Cortex of kidney (tissue), 1 donor: ENCODE measurements around the gene F2R.

Source experiments
- DNase-seq: peaks from one replicate; lab custom pipeline; 2025; lab: John Stamatoyannopoulos, UW

F2R gene

DNA sequence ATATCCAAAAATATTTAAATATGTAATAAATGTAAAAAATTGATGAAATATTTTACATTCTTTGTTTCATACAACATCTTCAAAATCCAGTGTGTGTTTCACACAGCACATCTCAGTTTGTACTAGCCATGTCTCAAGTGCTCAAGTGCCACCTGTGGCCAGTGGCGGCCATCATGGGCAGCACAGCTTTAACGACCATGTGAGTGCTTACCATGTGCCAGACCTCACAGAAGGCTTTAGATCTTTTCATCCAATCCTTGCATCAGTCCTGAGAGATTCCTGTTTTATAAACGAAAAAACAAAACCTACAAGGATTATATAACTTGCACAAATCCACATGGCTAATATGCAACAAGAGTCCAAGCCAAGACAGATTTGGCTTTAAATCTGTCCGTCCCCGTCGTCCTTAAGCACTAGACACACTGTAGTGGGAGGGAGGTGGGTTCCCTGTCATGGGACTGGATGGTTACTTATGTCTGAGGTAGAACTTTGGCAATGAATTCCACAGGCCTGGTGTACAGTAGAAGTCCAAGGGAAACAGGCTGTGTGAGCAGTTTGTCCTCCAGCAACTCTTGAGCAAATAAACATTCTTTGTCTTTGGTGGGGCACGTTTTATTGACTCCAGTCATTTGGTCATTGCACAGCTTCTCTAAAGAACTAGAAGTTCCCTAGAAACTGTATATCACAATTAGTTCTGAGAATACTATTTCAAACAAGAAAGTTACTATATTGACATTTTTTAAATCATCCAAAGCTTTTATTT lies 25.0 kb upstream of the F2R start:
- no peak for DNase-seq

DNA sequence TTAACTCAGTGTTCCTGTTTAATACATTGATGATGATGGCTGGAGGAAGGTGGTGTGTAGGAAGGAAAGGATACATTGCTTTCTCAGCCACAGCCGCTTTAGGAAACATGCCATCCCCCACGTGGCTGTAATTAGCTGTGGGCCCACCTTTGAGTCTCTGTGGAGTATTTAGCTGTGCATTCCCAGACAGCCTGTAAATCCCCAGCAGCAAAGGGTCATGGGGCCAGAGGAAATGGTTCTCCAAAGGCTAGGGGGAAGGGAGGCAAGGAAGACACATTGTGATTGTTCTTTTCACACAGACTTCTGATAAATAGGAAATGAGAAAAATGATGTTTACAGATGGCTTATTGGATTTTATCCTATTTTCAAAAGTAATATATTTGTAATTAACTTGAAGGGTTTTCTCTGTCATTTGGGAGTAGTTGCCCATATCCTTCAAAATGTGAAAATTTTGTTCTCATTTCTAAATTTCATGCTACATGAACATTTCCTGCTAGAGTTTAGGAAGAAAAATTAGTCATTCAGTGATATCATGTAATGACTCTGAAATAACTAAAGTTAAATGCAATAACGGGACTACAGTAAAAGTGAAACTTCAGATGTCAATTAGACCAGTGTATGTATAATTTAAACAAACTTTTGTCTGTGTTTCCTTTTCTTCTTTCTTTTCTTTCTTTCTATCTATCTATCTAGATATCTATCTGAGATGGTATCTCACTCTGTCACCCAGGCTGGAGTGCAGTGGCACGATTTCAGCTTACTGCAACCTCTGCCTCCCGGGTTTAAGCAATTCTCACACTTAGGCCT lies 24.3 kb upstream of the F2R start:
- DNase-seq = no peak

DNA sequence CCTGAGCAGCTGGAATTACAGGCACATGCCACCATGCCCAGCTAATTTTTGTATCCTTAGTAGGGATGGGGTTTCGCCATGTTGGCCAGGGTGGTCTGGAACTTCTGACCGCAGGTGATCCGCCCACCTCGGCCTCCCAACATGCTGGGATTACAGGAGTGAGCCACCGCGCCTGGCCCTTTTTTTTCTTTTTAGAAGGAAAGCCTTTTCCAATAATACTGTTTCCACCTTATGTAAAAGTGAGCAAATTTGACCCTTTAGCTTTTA lies 23.7 kb upstream of the F2R start:
- no peak for DNase-seq

- no peak for DNase-seq
Measured at GRCh38 chr5:76692651-76693050, 23.3 kb upstream of the F2R start.

DNA sequence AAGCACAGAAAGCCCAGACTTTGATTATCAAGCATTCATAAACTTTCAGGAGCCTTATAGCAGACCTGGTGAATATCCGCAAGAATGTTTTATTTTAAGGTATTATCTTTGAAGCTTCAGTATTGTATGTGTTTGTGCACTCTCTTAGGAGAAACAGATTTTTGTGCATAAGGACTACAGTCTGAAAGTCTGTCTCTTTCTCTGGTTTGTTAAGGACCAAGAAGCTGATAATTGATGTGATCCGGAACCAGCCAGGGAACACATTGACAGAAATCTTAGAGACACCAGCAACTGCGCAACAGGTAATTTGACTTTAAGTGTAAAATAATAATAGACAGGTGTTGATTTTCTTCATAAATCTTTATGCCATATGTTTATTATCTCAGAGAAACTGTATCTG lies 22.8 kb upstream of the F2R start:
- no peak for DNase-seq

- no peak for DNase-seq
Measured at GRCh38 chr5:76694317-76694716, 21.6 kb upstream of the F2R start.

DNA sequence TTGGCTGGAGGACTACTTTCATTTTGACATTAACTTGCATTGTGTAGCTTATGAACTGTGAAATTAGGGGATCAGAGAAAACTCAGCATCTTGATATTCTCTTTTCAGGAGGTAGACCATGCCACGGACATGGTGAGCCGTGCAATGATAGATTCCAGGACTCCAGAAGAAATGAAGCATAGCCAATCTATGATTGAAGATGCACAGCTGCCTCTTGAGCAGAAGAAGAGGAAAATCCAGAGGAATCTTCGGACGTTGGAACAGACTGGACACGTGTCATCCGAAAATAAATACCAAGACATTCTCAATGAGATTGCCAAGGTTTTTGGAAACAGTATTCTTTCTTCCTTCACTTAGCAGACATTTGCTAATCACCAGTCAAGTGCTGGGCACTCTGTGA lies 20.6 kb upstream of the F2R start:
- no peak for DNase-seq

DNA sequence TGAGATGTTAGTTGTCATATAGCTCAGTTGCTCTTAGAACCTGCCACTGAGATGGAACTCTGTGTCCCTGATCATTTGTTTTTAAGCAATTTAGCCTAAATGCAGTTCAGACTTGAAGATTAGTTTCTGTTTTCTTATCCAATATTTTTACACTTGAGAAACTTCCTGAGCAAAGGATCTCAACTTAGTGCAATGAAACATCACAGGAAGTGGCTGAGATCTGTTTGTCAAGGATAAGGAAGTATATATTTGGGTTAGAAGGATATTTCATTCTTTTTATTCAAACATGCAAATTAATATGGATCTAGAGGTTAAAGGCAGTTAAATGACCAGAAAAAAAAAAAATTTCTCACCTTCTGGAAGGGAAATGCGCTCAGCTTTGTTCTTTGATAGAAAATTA lies 19.7 kb upstream of the F2R start:
- DNase-seq = no peak

DNA sequence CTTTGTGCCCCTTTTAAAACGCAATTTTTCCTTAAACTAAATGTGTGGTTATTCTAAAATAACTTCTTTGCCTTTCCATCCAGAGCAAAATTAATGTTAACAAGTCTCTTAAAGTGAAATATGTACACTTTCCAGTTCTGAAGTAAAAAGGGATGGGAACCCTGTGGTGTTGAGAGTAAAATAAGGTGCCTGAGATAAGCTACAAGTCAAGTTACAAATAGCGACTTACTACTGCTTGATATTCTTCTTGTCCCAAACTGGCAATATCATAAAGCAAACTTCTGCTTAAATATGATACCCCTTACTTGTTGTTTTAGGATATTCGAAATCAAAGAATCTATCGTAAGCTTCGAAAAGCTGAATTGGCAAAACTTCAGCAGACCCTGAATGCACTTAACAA lies 18.3 kb upstream of the F2R start:
- no peak for DNase-seq

DNA sequence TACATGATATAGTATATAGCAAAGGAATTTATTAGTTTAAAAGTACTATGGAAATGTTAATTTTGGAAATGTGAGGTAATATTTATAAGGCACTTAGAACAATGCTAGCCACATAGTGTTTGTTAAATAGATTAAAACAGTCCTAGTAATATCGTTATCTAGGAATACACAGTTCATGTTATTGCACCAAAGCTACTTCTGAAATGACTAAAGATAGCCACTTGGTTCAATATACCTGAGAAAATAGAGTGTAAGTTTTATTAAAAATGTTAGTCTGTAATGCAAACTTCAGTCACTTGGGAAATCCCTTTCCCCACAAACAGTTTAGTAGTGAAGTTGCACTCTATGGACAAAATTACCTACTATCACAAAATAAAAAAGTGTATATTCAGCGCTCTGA lies 15.4 kb upstream of the F2R start:
- no peak for DNase-seq

- DNase-seq = no peak
Measured at GRCh38 chr5:76701298-76701697, 14.6 kb upstream of the F2R start.

- DNase-seq = no peak
Measured at GRCh38 chr5:76703707-76704106, 12.2 kb upstream of the F2R start.

GRCh38 chr5:76704131-76704663 lies 11.7 kb upstream of the F2R start:
- no peak for DNase-seq

DNA sequence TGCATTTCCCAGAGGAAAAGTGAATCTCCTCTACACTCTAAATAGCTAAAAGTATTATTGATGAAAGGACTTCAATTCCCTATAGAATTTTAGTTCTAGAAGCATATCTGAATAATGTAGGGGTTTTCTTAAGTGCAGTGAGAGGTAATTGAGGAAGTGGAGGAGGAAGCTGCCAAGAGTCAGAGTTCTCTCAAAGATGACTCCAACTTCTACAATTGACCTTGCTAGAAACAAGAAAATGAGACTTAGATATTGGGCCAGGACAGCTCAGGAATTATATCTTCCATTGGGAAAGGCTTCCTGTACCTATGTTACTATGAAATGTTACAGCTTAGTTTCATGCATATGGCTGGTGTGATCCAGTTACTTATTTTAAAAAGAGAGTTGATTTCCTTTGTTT lies 10.4 kb upstream of the F2R start:
- no peak for DNase-seq

- no peak for DNase-seq
Measured at GRCh38 chr5:76709762-76710161, 6.2 kb upstream of the F2R start.

GRCh38 chr5:76710991-76711390 lies 4.9 kb upstream of the F2R start:
- no peak for DNase-seq

DNA sequence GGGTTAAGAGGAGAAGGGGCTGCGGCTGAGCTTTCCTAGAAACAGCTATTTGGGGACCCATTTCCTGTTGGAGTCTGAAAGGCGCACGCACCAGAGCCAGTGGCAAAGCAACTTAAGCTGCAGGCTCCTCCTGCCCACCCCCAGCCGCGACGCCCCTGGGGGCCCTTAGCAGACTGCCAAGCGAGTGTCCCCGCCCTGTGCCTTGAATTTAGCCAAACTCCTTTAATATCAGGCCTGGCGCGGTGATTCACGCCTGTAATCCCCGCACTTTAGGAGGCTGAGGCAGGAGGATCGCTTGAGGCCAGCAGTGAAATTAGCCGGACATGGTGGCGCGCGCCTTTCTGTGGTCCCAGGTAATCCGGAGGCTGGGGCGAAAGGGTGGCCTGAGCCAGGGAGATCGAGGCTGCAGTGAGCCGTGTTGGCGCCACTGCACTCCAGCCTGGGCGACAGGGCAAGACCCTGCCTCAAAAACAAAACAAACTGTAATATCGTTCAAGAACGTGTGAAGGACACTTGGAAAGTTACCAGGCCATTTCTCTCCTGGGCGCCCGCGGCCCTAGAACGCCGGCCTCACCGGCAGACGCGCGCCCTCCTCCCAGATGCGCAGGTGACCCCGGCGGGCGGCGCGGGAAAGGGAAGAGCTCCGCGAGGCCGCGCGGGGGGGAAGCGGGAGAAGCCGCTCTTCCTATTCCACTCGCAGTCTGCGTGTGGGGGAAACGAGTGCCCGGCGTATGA lies 1.0 kb upstream of the F2R start:
- no peak for DNase-seq

- no peak for DNase-seq
Measured at GRCh38 chr5:76715486-76715735, 515 bp upstream of the F2R start.

DNA sequence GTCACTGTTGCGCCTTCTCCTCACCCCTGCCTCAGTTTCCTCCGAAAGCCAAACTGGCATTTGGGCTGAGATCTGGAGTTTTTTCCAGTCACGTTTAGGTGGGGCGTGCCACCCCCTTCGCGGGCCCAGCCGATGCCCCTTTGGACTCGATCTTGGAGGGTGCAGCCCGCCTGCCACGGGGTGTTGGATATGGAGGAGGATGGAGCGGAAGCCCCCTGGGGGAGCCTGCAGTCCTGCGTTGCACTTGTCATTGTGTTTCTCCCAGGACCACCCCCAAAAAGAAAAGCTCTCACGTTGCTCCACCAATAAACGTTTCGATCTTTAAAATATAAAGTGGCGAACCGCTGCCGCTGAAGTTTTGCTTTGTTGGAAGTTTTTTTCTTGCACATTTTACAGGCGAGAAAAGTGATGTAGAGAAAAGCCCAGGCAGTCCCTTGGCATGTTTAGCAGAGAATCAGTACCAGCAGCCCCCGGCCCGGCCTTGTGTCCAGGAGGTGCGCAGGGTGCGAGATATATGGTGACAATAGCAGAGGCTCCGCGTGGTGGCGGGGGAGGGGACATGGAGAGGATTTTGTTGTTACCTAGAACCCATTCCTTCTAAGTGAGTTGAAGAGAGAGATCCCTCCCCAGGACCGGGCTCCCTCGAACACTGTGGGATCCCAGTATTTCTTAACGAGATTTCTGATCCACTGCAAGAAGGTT lies 681 bp downstream of the F2R start:
- DNase-seq = no peak

DNA sequence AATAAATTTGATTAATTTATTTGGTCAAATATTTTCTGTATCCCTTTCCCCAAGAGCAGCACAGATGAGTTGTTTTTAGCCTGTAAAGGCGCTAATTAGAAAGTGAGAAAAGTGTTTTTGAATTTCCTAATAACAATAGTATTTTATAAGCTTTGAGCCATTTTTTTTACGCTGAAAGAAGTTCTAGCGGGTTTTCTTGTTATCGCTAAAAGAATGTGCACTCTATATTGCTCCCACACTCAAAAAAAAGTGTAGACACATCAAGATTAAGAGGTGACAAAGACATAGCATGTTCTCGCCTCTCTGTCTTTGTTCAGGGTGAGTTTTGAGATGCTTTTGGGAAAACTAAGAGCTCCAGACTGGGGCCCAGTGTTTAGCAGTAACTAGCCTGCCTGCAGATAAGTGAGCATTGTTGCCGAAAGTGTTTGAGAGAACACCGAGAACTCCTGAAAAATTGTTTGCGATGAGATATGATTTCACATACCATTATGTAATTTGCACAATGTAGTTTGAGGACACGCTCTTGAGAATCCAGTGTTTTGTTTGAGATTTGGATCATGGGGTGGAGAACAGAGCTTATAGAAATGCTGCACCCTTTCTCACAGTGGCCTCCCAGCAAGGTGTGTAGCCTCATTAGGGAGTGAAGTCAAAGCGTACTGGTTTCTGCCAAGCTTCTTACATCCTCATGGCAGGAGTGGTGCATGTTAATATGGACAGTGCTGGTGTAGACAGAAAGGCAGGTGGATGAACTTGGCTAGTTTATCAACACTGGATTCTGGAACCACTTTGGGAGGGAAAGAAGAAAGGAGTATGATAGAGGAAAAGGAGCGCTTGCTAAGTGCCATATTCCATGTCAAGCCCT lies 1.5 kb downstream of the F2R start:
- DNase-seq = no peak

DNA sequence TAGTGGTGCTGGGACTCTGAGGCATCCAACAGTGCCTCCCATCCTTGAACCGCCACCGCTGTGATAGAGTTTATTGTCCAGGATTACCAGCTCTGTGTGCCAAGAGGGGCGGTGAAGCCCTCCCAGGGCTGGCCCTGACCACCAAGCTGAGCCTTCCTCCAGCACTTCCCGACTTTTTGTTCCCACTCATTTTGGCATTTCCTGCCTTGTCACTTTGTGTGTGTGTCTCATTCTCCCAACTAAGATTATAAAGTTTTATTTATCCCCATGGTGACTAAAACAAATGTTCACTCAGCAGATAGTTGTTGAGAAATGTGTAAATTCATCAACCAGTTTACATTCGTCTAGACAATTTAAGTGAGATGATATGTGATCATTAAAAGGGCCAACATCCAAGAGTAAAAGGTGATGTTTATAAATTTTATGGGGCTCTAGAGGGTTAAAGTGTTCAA lies 2.5 kb downstream of the F2R start:
- no peak for DNase-seq

DNA sequence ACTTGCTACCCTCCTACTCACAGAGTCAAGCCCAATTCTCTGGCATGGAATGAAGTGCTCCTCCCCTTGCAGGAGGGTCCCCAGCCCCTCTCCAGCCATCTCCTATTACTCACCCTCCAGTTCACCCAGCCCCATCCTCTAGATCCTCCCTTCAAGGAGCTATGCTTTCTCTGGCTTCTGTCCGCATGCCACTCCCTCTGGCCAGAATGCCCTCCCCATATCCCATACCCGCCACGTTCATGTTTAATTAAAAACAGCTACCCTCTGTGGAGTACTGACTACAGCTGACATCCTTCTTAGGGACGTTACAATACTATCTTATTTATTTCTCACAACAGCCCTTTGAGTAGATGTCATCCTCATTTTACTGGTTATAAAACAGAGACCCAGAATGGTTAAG lies 3.0 kb downstream of the F2R start:
- no peak for DNase-seq
